H9 (cell line): Measurements from ENCODE around the gene LMO3. TPM values are rescaled to one million over a fixed set of nuclear protein-coding genes. Genes with fewer than 3 reads are reported as not detected.

Source experiments
- DNase-seq: peaks from one replicate; pipeline ENCODE4 v3.0.0-alpha.2; 2017
- H2AFZ ChIP-seq: one replicate; pipeline ENCODE4 v1.6.1; 2013; ENCODE audit warnings: mild to moderate bottlenecking, low read length, control low read depth, moderate library complexity
- H2AK5ac ChIP-seq: 2 replicates; pipeline ENCODE4 v1.6.1; 2013; ENCODE audit warnings: low read length, control low read depth, mixed read lengths; ENCODE audit not compliant: insufficient read length
- H2BK120ac ChIP-seq: one replicate; pipeline ENCODE4 v1.6.1; 2013; ENCODE audit warnings: low read depth, mild to moderate bottlenecking, low read length, control low read depth, inconsistent platforms; ENCODE audit not compliant: poor library complexity, severe bottlenecking
- H2BK12ac ChIP-seq: 2 replicates; pipeline ENCODE4 v1.6.1; 2013; ENCODE audit warnings: low read length, control low read depth, mixed read lengths, low read depth; ENCODE audit not compliant: insufficient read length
- H2BK15ac ChIP-seq: 2 replicates; pipeline ENCODE4 v1.6.1; 2013; ENCODE audit warnings: low read depth, low read length, control low read depth
- H2BK20ac ChIP-seq: one replicate; pipeline ENCODE4 v1.6.1; 2013; ENCODE audit warnings: low read depth, mild to moderate bottlenecking, low read length, control low read depth, inconsistent platforms; ENCODE audit not compliant: poor library complexity, severe bottlenecking
- H2BK5ac ChIP-seq: 2 replicates; pipeline ENCODE4 v1.6.1; 2013; ENCODE audit warnings: low read length, control low read depth, mixed read lengths; ENCODE audit not compliant: insufficient read length
- H3K14ac ChIP-seq: 2 replicates; pipeline ENCODE4 v1.6.1; 2013; ENCODE audit warnings: low read length, control low read depth; ENCODE audit not compliant: insufficient read depth
- H3K18ac ChIP-seq: 2 replicates; pipeline ENCODE4 v1.6.1; 2013; ENCODE audit warnings: low read depth, mild to moderate bottlenecking, mixed read lengths, low read length, control low read depth; ENCODE audit not compliant: insufficient read length
- H3K23ac ChIP-seq: 2 replicates; pipeline ENCODE4 v1.6.1; 2013; ENCODE audit warnings: low read length, control low read depth, mixed read lengths, low read depth; ENCODE audit not compliant: insufficient read length
- H3K23me2 ChIP-seq: 2 replicates; pipeline ENCODE4 v1.6.1; 2013; ENCODE audit warnings: low read depth, mild to moderate bottlenecking, mixed read lengths, low read length, control low read depth; ENCODE audit not compliant: insufficient read length, poor library complexity, severe bottlenecking
- H3K27ac ChIP-seq: 2 replicates; pipeline ENCODE4 v1.5.1; 2013; ENCODE audit warnings: low read length, control low read depth, mixed read lengths, low read depth; ENCODE audit not compliant: insufficient read length
- H3K27me3 ChIP-seq: 2 replicates; pipeline ENCODE4 v1.6.1; 2013; ENCODE audit warnings: low read length, control low read depth, inconsistent platforms; ENCODE audit not compliant: insufficient read depth
- H3K4ac ChIP-seq: 2 replicates; pipeline ENCODE4 v1.6.1; 2013; ENCODE audit warnings: low read depth, mild to moderate bottlenecking, control low read depth, inconsistent platforms, low read length, moderate library complexity
- H3K4me1 ChIP-seq: 2 replicates; pipeline ENCODE4 v1.6.1; 2013; ENCODE audit warnings: low read length, control low read depth, inconsistent platforms; ENCODE audit not compliant: insufficient read depth
- H3K4me2 ChIP-seq: 2 replicates; pipeline ENCODE4 v1.6.1; 2013; ENCODE audit warnings: low read length, control low read depth, mixed read lengths; ENCODE audit not compliant: insufficient read length, insufficient read depth
- H3K56ac ChIP-seq: 2 replicates; pipeline ENCODE4 v1.6.1; 2013; ENCODE audit warnings: low read depth, mild to moderate bottlenecking, mixed read lengths, low read length, control low read depth; ENCODE audit not compliant: insufficient read length
- H3K79me1 ChIP-seq: 2 replicates; pipeline ENCODE4 v1.6.1; 2013; ENCODE audit warnings: low read depth, mild to moderate bottlenecking, moderate library complexity, low read length, control low read depth, inconsistent platforms; ENCODE audit not compliant: insufficient read depth, poor library complexity, severe bottlenecking
- H3K79me2 ChIP-seq: 2 replicates; pipeline ENCODE4 v1.6.1; 2013; ENCODE audit warnings: low read length, control low read depth, inconsistent platforms; ENCODE audit not compliant: insufficient read depth
- H3K9ac ChIP-seq: 2 replicates; pipeline ENCODE4 v1.6.1; 2013; ENCODE audit warnings: low read length, control low read depth, mixed read lengths; ENCODE audit not compliant: insufficient read length; ENCODE audit errors: extremely low read depth
- H3K9me3 ChIP-seq: one replicate; pipeline ENCODE4 v1.6.1; 2013; ENCODE audit warnings: low read depth, low read length, inconsistent platforms; ENCODE audit not compliant: control insufficient read depth
- H3T11ph ChIP-seq: one replicate; pipeline ENCODE4 v1.6.1; 2013; ENCODE audit warnings: mild to moderate bottlenecking, low read length, control low read depth, inconsistent platforms
- H4K20me1 ChIP-seq: one replicate; pipeline ENCODE4 v1.6.1; 2013; ENCODE audit not compliant: control insufficient read depth, insufficient read length, insufficient read depth
- H4K5ac ChIP-seq: 2 replicates; pipeline ENCODE4 v1.6.1; 2013; ENCODE audit warnings: low read depth, mild to moderate bottlenecking, mixed read lengths, low read length, control low read depth; ENCODE audit not compliant: insufficient read length
- H4K8ac ChIP-seq: replicated peaks from 2 replicates; pipeline ENCODE4 v1.6.1; 2013; ENCODE audit warnings: low read length, control low read depth, mixed read lengths, low read depth; ENCODE audit not compliant: insufficient read length
- H4K91ac ChIP-seq: 2 replicates; pipeline ENCODE4 v1.6.1; 2013; ENCODE audit warnings: low read depth, mild to moderate bottlenecking, moderate library complexity, mixed read lengths, low read length, control low read depth; ENCODE audit not compliant: insufficient read length
- H3K27ac Mint-ChIP-seq, 3 experiments: 2 replicates in 2 of 3; 3 replicates in 1 of 3; pipeline ENCODE4 v1.8.0; 2020 to 2021; ENCODE audit warnings: mixed read lengths in 3 of 3, mild to moderate bottlenecking in 1 of 3, moderate library complexity in 1 of 3
- H3K27me3 Mint-ChIP-seq: 2 replicates; pipeline ENCODE4 v1.8.0; 2021; ENCODE audit warnings: low read depth, mild to moderate bottlenecking, moderate library complexity, mixed read lengths
- H3K36me3 Mint-ChIP-seq, 3 experiments: 2 replicates in 2 of 3; 3 replicates in 1 of 3; pipeline ENCODE4 v1.8.0; 2020 to 2021; ENCODE audit warnings: low read depth in 3 of 3, mixed read lengths in 3 of 3; ENCODE audit not compliant: insufficient read depth in 1 of 3
- H3K4me1 Mint-ChIP-seq, 2 experiments: 2 replicates each; pipeline ENCODE4 v1.8.0; 2020; ENCODE audit warnings: mixed read lengths in 2 of 2
- H3K4me3 Mint-ChIP-seq, 2 experiments: 2 replicates in 1 of 2; 3 replicates in 1 of 2; pipeline ENCODE4 v1.8.0; 2020 to 2021; ENCODE audit warnings: mild to moderate bottlenecking in 2 of 2, mixed read lengths in 2 of 2, moderate library complexity in 1 of 2
- H3K9me3 Mint-ChIP-seq, 2 experiments: 2 replicates in 1 of 2; 3 replicates in 1 of 2; pipeline ENCODE4 v1.8.0; 2020; ENCODE audit warnings: mild to moderate bottlenecking in 2 of 2, mixed read lengths in 2 of 2, moderate library complexity in 1 of 2
- CTCF ChIP-seq: fragments of 200-600 bp; sonication (generic); conservative IDR thresholded peaks from 3 replicates; pipeline ENCODE4 v1.8.0; 2021; ENCODE audit warnings: antibody characterized with exemption, mild to moderate bottlenecking
- total RNA-seq: library from RNA; stranded (reverse); gene quantifications from 2 replicates; pipeline ENCODE4 v1.2.1, GENCODE V29; 2021

Gene LMO3
- total RNA-seq, 1 experiment from 2014 or later, result not detected

GRCh38 chr12:16594797-16595196 lies 11.2 kb downstream of the LMO3 start:
- H3K4me1 Mint-ChIP-seq, result peaks cover 5 to 14% of the 10 kb centered on the region in 2 experiments
- Histone ChIP-seq H2BK12ac (no peak overlapping the region), H3K4ac (no peak overlapping the region), H3K23ac (no peak overlapping the region), H2AK5ac (no peak overlapping the region), H3K9ac (no peak overlapping the region), H3K4me1 (no peaks in the 10 kb centered on the region; the same call in 1 of the 2 replicates), H3K27ac (no peak overlapping the region), H4K91ac (no peak overlapping the region), H3K18ac (no peak overlapping the region), H3K4me2 (no peak overlapping the region), H3K9me3 (no peaks in the 10 kb centered on the region), H3K14ac (no peak overlapping the region), H3K79me2 (no peaks in the 10 kb centered on the region), H3K56ac (no peak overlapping the region), H2AFZ (no peak overlapping the region), H3K79me1 (no peaks in the 10 kb centered on the region), H2BK20ac (no peak overlapping the region), H4K8ac (no peak overlapping the region), H2BK120ac (no peak overlapping the region), H4K20me1 (no peaks in the 10 kb centered on the region), H2BK5ac (no peak overlapping the region), H3K27me3 (no peaks in the 10 kb centered on the region), H3T11ph (no peak overlapping the region), H3K23me2 (no peaks in the 10 kb centered on the region), H2BK15ac (no peak overlapping the region), H4K5ac (no peak overlapping the region)
- H3K27ac Mint-ChIP-seq, result no peak overlapping the region
- no peaks in the 10 kb centered on the region; a peak in 1 of 5 replicates for H3K9me3 Mint-ChIP-seq
- no peaks in the 10 kb centered on the region; a peak in 1 of 7 replicates for H3K36me3 Mint-ChIP-seq
- H3K27me3 Mint-ChIP-seq, result no peaks in the 10 kb centered on the region
- no peak overlapping the region for H3K4me3 Mint-ChIP-seq
- DNase-seq, result no peak
- TF ChIP-seq CTCF, result no peak
